Breast epithelium (tissue), 4 donors: ENCODE data around the gene HTR5A. TPM values are rescaled to one million over a fixed set of nuclear protein-coding genes. Genes with fewer than 3 reads are reported as not detected.

Experiments used
- DNase-seq, 2 donors: peaks; one replicate each; pipeline ENCODE4 v3.0.0-alpha.2; 2019; ENCODE audit warnings: low spot score in 2 of 2
- H3K27ac ChIP-seq, 2 donors: fragments of 200-600 bp; sonication (generic) in 1 of 2; one replicate each; pipeline ENCODE4 v1.5.1; 2016 to 2019; ENCODE audit warnings: mild to moderate bottlenecking in 1 of 2
- H3K27me3 ChIP-seq, 2 donors: fragments of 200-600 bp; sonication (generic) in 1 of 2; one replicate each; pipeline versions ENCODE4 v1.5.1 to v1.6.0; 2017 to 2019; ENCODE audit warnings: control low read depth in 1 of 2, mild to moderate bottlenecking in 1 of 2
- H3K36me3 ChIP-seq: fragments of 200-600 bp; one replicate; pipeline ENCODE4 v1.5.1; 2019
- H3K4me1 ChIP-seq, 2 donors: fragments of 200-600 bp; sonication (generic); one replicate each; pipeline ENCODE4 v1.5.1; 2016 to 2019; ENCODE audit warnings: control low read depth in 1 of 2
- H3K4me3 ChIP-seq, 3 donors: fragments of 200-600 bp; sonication (generic); 1 replicate in 2 of 3; 2 replicates in 1 of 3; pipeline ENCODE4 v1.5.1; 2016 to 2019; ENCODE audit warnings: mild to moderate bottlenecking in 3 of 3, moderate library complexity in 2 of 3
- H3K9me3 ChIP-seq, 2 donors: fragments of 200-600 bp; sonication (generic) in 1 of 2; one replicate each; pipeline ENCODE4 v1.5.1; 2016 to 2019; ENCODE audit warnings: control low read depth in 1 of 2
- CTCF ChIP-seq, 3 donors: fragments of 450-650 bp; IDR thresholded peaks; one replicate each; pipeline ENCODE4 v1.5.1; 2016 to 2017; ENCODE audit warnings: antibody characterized with exemption in 3 of 3, mild to moderate bottlenecking in 3 of 3, moderate library complexity in 3 of 3
- POLR2A ChIP-seq: fragments of 450-650 bp; IDR thresholded peaks from one replicate; pipeline ENCODE4 v1.6.1; 2016; ENCODE audit warnings: antibody characterized with exemption, mild to moderate bottlenecking, moderate library complexity
- POLR2AphosphoS5 ChIP-seq, 3 donors: sonication (generic); formaldehyde crosslinking; IDR thresholded peaks; one replicate each; pipeline ENCODE4 v1.6.1; 2017; ENCODE audit warnings: antibody characterized with exemption in 3 of 3
- intact Hi-C: fragments of 100-400 bp; cut with DNase I; formaldehyde crosslinking; loops from one replicate; pipeline ENCODE4 v1.15.1; 2023; ENCODE audit warnings: low total_unique reads
- total RNA-seq, 3 donors: library from RNA; depleted of rRNA; stranded (reverse); fragments of >200 nt; gene quantifications; one replicate each; pipeline ENCODE4 v1.1.0, GENCODE V29; 2016

The HTR5A gene
- total RNA-seq, 3 donors from 2014 or later, result not detected

- Histone ChIP-seq H3K36me3 (no peaks in the 10 kb centered on the region), H3K27ac (no peak overlapping the region), H3K4me3 (no peak overlapping the region), H3K27me3 (peaks cover 0 to 26% of the 10 kb centered on the region in 2 donors), H3K4me1 (no peaks in the 10 kb centered on the region), H3K9me3 (no peaks in the 10 kb centered on the region)
- intact Hi-C loops, result no loop called here
- no peak for DNase-seq
- no peak for TF ChIP-seq POLR2AphosphoS5 (IDR thresholded peaks at IDR 0.05)
- TF ChIP-seq POLR2A, result no peak
- TF ChIP-seq CTCF (IDR thresholded peaks at IDR 0.05), result no peak
Measured at GRCh38 chr7:155103839-155104238, 33.7 kb downstream of the HTR5A start.

GRCh38 chr7:155104913-155105312 lies 34.8 kb downstream of the HTR5A start:
- Histone ChIP-seq H3K9me3 (no peaks in the 10 kb centered on the region), H3K4me3 (no peak overlapping the region), H3K36me3 (no peaks in the 10 kb centered on the region), H3K27ac (no peak overlapping the region), H3K4me1 (no peaks in the 10 kb centered on the region), H3K27me3 (peaks cover 0 to 34% of the 10 kb centered on the region in 2 donors)
- TF ChIP-seq CTCF (IDR thresholded peaks at IDR 0.05), result no peak
- TF ChIP-seq POLR2A, result no peak
- no peak for TF ChIP-seq POLR2AphosphoS5 (IDR thresholded peaks at IDR 0.05)
- intact Hi-C loops, result no loop called here
- DNase-seq, result no peak

- no peaks in the 10 kb centered on the region for H3K36me3 ChIP-seq
- intact Hi-C loops, result no loop called here
Measured at GRCh38 chr7:155106356-155106755, 36.2 kb downstream of the HTR5A start.

GRCh38 chr7:155107126-155107525 lies 37.0 kb downstream of the HTR5A start:
- H3K36me3 ChIP-seq, result no peaks in the 10 kb centered on the region
- no peak overlapping the region for H3K27ac ChIP-seq
- intact Hi-C loops, result no loop called here
- no peaks in the 10 kb centered on the region for H3K4me1 ChIP-seq
- H3K9me3 ChIP-seq, result no peaks in the 10 kb centered on the region
- H3K4me3 ChIP-seq, result no peak overlapping the region
- DNase-seq, result no peak
- H3K27me3 ChIP-seq, result peaks cover 0 to 46% of the 10 kb centered on the region in 2 donors
- TF ChIP-seq POLR2AphosphoS5 (IDR thresholded peaks at IDR 0.05) (no peak), POLR2A (no peak), CTCF (IDR thresholded peaks at IDR 0.05) (no peak)

More at GRCh38 chr7:155106356-155106755, 36.2 kb downstream of the HTR5A start:
- H3K4me1 ChIP-seq, result no peaks in the 10 kb centered on the region
- no peak for DNase-seq
- peaks cover 0 to 45% of the 10 kb centered on the region in 2 donors for H3K27me3 ChIP-seq
- H3K9me3 ChIP-seq, result no peaks in the 10 kb centered on the region
- no peak overlapping the region for H3K4me3 ChIP-seq
- H3K27ac ChIP-seq, result no peak overlapping the region
- no peak for TF ChIP-seq CTCF (IDR thresholded peaks at IDR 0.05)
- no peak for TF ChIP-seq POLR2AphosphoS5 (IDR thresholded peaks at IDR 0.05)

GRCh38 chr7:155108144-155108901 lies 38.2 kb downstream of the HTR5A start:
- no peak for DNase-seq
- no peak overlapping the region for H3K4me3 ChIP-seq
- H3K36me3 ChIP-seq, result no peaks in the 10 kb centered on the region
- H3K4me1 ChIP-seq, result no peaks in the 10 kb centered on the region
- intact Hi-C loops, result no loop called here
- TF ChIP-seq POLR2A (no peak), CTCF (IDR thresholded peaks at IDR 0.05) (no peak), POLR2AphosphoS5 (IDR thresholded peaks at IDR 0.05) (no peak)
- no peak overlapping the region for H3K27ac ChIP-seq
- H3K9me3 ChIP-seq, result no peaks in the 10 kb centered on the region
- H3K27me3 ChIP-seq, result peaks cover 0 to 55% of the 10 kb centered on the region in 2 donors
